Stomach (tissue), 9 donors: ENCODE measurements around the gene MAPK4. TPM values are rescaled to one million over a fixed set of nuclear protein-coding genes. Genes with fewer than 3 reads are reported as not detected.

ENCODE experiments used
- DNase-seq, 2 donors: peaks; one replicate each; pipeline versions ENCODE4 v3.0.0 to v3.0.0-alpha.2; 2013 to 2019
- H3K27ac ChIP-seq, 5 donors: fragments of 200-600 bp in 4 of 5; sonication (generic) in 4 of 5; one replicate each; pipeline ENCODE4 v1.5.1; 2013 to 2019; ENCODE audit warnings: mild to moderate bottlenecking in 1 of 5, moderate library complexity in 1 of 5
- H3K27me3 ChIP-seq, 3 donors: fragments of 200-600 bp; sonication (generic); one replicate each; pipeline ENCODE4 v1.5.1; 2017 to 2019; ENCODE audit warnings: mixed run types in 1 of 3
- H3K36me3 ChIP-seq, 4 donors: fragments of 200-600 bp; sonication (generic); 1 replicate in 3 of 4; 2 replicates in 1 of 4; pipeline ENCODE4 v1.5.1; 2016 to 2019
- H3K4me1 ChIP-seq, 4 donors: fragments of 200-600 bp; sonication (generic); one replicate each; pipeline ENCODE4 v1.5.1; 2016 to 2019
- H3K4me3 ChIP-seq, 4 donors: fragments of 200-600 bp; sonication (generic) in 3 of 4; one replicate each; pipeline ENCODE4 v1.5.1; 2016 to 2019; ENCODE audit warnings: mild to moderate bottlenecking in 1 of 4
- H3K9me3 ChIP-seq, 4 donors: fragments of 200-600 bp; sonication (generic); one replicate each; pipeline ENCODE4 v1.5.1; 2016 to 2019
- CTCF ChIP-seq, 7 experiments: fragments of 450-650 bp in 4 of 7; fragments of 200-600 bp in 3 of 7; sonication (generic) in 3 of 7; IDR thresholded peaks; one replicate each; pipeline ENCODE4 v1.5.1; 2016 to 2019; ENCODE audit warnings: antibody characterized with exemption in 7 of 7, control low read depth in 2 of 7, mild to moderate bottlenecking in 1 of 7
- EP300 ChIP-seq: sonication (generic); formaldehyde crosslinking; IDR thresholded peaks from one replicate; pipeline ENCODE4 v1.6.1; 2017; ENCODE audit warnings: antibody characterized with exemption
- POLR2A ChIP-seq, 4 donors: fragments of 450-650 bp; IDR thresholded peaks; one replicate each; pipeline ENCODE4 v1.6.1; 2016; ENCODE audit warnings: antibody characterized with exemption in 4 of 4, control low read depth in 2 of 4, mild to moderate bottlenecking in 1 of 4, moderate library complexity in 1 of 4
- POLR2AphosphoS5 ChIP-seq, 3 donors: sonication (generic); formaldehyde crosslinking; IDR thresholded peaks; one replicate each; pipeline ENCODE4 v1.6.1; 2016; ENCODE audit warnings: antibody characterized with exemption in 3 of 3
- WGBS, 5 donors: extraction: QIAGEN DNeasy Blood & Tissue Kit in 3 of 5; methylation state at CpG; one replicate each; pipeline versions ENCODE4 v1.1.5 to v1.1.7; 2013 to 2018; 5-methylcytosine and 5-hydroxymethylcytosine counted together
- intact Hi-C: fragments of 100-400 bp; cut with DNase I; formaldehyde crosslinking; loops from one replicate; pipeline ENCODE4 v1.15.1; 2023; ENCODE audit warnings: low total_unique reads
- polyA plus RNA-seq, 3 donors: library from polyadenylated mRNA; stranded (reverse); fragments of 200-250 nt; gene quantifications; one replicate each; pipeline ENCODE4 v1.2.3, GENCODE V29; 2013
- total RNA-seq, 5 donors: library from RNA; depleted of rRNA; stranded (reverse); fragments of >200 nt; gene quantifications; one replicate each; pipeline versions ENCODE4 v1.1.0 to v1.2.3, GENCODE V29; 2014 to 2016
- donor health status: healthy with polysubstance abuse.
- donor health status: Bipolar disorder and iron deficiency.
- donor health status: healthy.

The MAPK4 gene
- total and polyA plus RNA-seq, 8 donors: 0.19 to 86.0 (median 4.2) TPM

- H3K27ac ChIP-seq: no peak overlapping the region
- no peak overlapping the region for H3K4me3 ChIP-seq
- no peaks in the 10 kb centered on the region for H3K36me3 ChIP-seq
- 67 to 98% (median 93%) methylated on average over 1 of the region's 1 CpG for WGBS, 5 donors
- DNase-seq: no peak
- no peaks in the 10 kb centered on the region for H3K27me3 ChIP-seq
- no peaks in the 10 kb centered on the region for H3K9me3 ChIP-seq
- no peaks in the 10 kb centered on the region for H3K4me1 ChIP-seq
- intact Hi-C loops: no loop called here
- TF ChIP-seq EP300: no peak
- TF ChIP-seq CTCF (IDR thresholded peaks at IDR 0.05): no peak
- no peak for TF ChIP-seq POLR2A (IDR thresholded peaks at IDR 0.05)
- no peak for TF ChIP-seq POLR2AphosphoS5 (IDR thresholded peaks at IDR 0.05)
These were observed 137.6 kb downstream of the MAPK4 start for GRCh38 chr18:50697509-50697908.

GRCh38 chr18:50700245-50701165 is 140.6 kb downstream of the MAPK4 start:
- Histone ChIP-seq H3K4me1 (no peaks in the 10 kb centered on the region), H3K9me3 (no peaks in the 10 kb centered on the region), H3K27me3 (no peaks in the 10 kb centered on the region), H3K4me3 (no peak overlapping the region), H3K36me3 (no peaks in the 10 kb centered on the region), H3K27ac (no peak overlapping the region)
- intact Hi-C loops: no loop called here
- DNase-seq: no peak
- 73 to 79% (median 74%) methylated on average over 9 of the region's 9 CpGs for WGBS, 5 donors
- TF ChIP-seq CTCF (IDR thresholded peaks at IDR 0.05) (no peak), POLR2AphosphoS5 (IDR thresholded peaks at IDR 0.05) (no peak), POLR2A (IDR thresholded peaks at IDR 0.05) (no peak), EP300 (no peak)

DNA sequence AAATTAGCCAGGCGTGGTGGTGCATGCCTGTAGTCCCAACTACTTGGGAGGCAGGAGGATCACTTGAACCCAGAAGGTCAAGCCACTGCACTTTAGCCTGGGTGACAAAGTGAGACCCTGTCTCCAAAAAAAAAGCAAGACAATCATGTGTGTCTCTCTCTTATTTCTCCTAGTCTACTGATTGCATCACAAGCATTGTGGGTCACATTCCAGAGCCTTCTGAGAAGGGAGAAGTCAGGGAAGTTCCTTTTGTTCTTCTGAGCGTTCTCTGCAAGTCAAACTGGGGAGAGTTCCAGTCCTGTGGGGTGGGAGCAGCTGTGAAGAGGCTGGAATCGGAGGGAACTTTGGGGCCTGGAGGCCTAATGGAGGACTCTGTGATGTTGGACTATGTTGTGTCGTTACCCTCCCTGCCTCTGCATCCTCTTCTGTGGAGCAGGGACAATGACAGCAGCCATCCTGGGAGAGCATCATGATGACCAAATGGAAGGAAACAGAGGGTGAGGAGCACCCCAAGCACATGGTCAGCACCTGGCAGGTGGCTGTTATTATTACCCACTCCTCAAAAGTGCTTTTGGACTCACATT is 144.6 kb downstream of the MAPK4 start:
- no peak for DNase-seq
- Histone ChIP-seq H3K9me3 (no peaks in the 10 kb centered on the region), H3K4me1 (peaks cover 0 to 12% (median 6%) of the 10 kb centered on the region in 4 donors), H3K36me3 (no peaks in the 10 kb centered on the region), H3K27me3 (no peaks in the 10 kb centered on the region), H3K4me3 (no peak overlapping the region), H3K27ac (no peak overlapping the region)
- TF ChIP-seq POLR2AphosphoS5 (IDR thresholded peaks at IDR 0.05): no peak
- no peak for TF ChIP-seq EP300
- no peak for TF ChIP-seq POLR2A (IDR thresholded peaks at IDR 0.05)
- no peak for TF ChIP-seq CTCF (IDR thresholded peaks at IDR 0.05)
- WGBS, 5 donors: 69 to 90% (median 86%) methylated on average over 4 of the region's 4 CpGs
- intact Hi-C loops: no loop called here

DNA sequence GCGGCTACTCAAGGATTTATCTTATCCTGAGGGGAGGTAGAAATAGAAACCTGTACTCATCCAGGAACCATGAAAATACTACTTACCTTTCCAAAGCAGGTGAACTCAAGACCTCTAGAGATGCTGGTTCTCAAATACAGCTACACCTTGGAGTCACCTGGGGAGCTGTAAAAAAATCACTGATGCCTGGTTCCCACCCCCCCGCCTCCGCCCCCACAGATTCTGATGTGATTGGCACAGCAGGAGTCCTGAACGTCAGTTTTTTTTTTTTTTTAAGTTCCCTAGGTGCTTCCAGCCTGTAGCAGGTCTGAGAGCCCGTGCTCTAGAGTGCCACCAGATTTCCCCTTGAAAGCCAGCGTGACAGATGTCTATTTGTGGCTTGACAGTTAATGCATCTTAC is 146.3 kb downstream of the MAPK4 start:
- Histone ChIP-seq H3K36me3 (no peaks in the 10 kb centered on the region), H3K9me3 (no peaks in the 10 kb centered on the region), H3K27ac (no peak overlapping the region), H3K27me3 (no peaks in the 10 kb centered on the region), H3K4me1 (peaks cover 0 to 12% (median 6%) of the 10 kb centered on the region in 4 donors), H3K4me3 (no peak overlapping the region)
- no peak for DNase-seq
- intact Hi-C loops: no loop called here
- TF ChIP-seq POLR2AphosphoS5 (IDR thresholded peaks at IDR 0.05): no peak
- TF ChIP-seq CTCF (IDR thresholded peaks at IDR 0.05): no peak
- 65 to 76% (median 70%) methylated on average over 5 to 6 of the region's 6 CpGs for WGBS, 5 donors
